ENCODE results near the gene COX4I1. TPM values are rescaled to one million over a fixed set of nuclear protein-coding genes. Genes with fewer than 3 reads are reported as not detected.

COX4I1 gene
- total RNA-seq, 1 donor from 2014 or later, result 344 TPM

- H3K27ac Mint-ChIP-seq (ENCODE audit: unreplicated experiment), result no peak overlapping the region
- DNase-seq (ENCODE audit: low spot score), result no peak
- no peak overlapping the region for H3K4me3 Mint-ChIP-seq (ENCODE audit: unreplicated experiment)
- TF ChIP-seq CTCF (IDR thresholded peaks at IDR 0.05), result no peak
- H3K4me1 Mint-ChIP-seq (ENCODE audit: low read depth), result no peaks in the 10 kb centered on the region
- no peaks in the 10 kb centered on the region for H3K9me3 Mint-ChIP-seq (ENCODE audit: low read depth)
- no peaks in the 10 kb centered on the region for H3K36me3 Mint-ChIP-seq (ENCODE audit: low read depth)
- H3K27me3 Mint-ChIP-seq (ENCODE audit: low read depth), result peaks cover 42% of the 10 kb centered on the region
Measured at GRCh38 chr16:85856079-85856478, 56.6 kb downstream of the COX4I1 start.

GRCh38 chr16:85856585-85856984 lies 57.1 kb downstream of the COX4I1 start:
- TF ChIP-seq CTCF (IDR thresholded peaks at IDR 0.05), result no peak
- H3K27me3 Mint-ChIP-seq (ENCODE audit: low read depth), result peaks cover 40% of the 10 kb centered on the region
- DNase-seq (ENCODE audit: low spot score), result no peak
- H3K4me3 Mint-ChIP-seq (ENCODE audit: unreplicated experiment), result no peak overlapping the region
- no peaks in the 10 kb centered on the region for H3K36me3 Mint-ChIP-seq (ENCODE audit: low read depth)
- H3K4me1 Mint-ChIP-seq (ENCODE audit: low read depth), result no peaks in the 10 kb centered on the region
- H3K27ac Mint-ChIP-seq (ENCODE audit: unreplicated experiment), result no peak overlapping the region
- no peaks in the 10 kb centered on the region for H3K9me3 Mint-ChIP-seq (ENCODE audit: low read depth)

Other genes with a start within 250 kb of the COX4I1 start
- gene GSE1, start 186.4 kb upstream of the COX4I1 start, total RNA-seq, result 22.6 to 37.1 TPM (median 24.0 TPM) in 3 replicates
- gene GINS2, start 110.7 kb upstream of the COX4I1 start, total RNA-seq, result 3.1 to 10.9 TPM (median 3.8 TPM) in 3 replicates
- 0.82 to 1.6 TPM (median 1.0 TPM) in 3 replicates for gene C16orf74, start 48.6 kb upstream of the COX4I1 start, total RNA-seq
- gene EMC8, start 151 bp upstream of the COX4I1 start, total RNA-seq, result 26.3 to 30.1 TPM (median 27.4 TPM) in 3 replicates
- gene IRF8, start 99.5 kb downstream of the COX4I1 start, total RNA-seq, result not detected in 3 replicates